ELF-1 (cell line): ENCODE results near the gene SLC6A13.
A peak's percentile ranks its signal among the peaks of the same experiment; 100 is the strongest.
"Not testable (repeated sequence)": the region's sequence is repeated elsewhere in the genome, so short reads cannot be mapped to it uniquely, and the experiment has no call there.

ENCODE experiments used
- DNase-seq: peaks from one replicate; pipeline ENCODE4 v3.0.0-alpha.2; 2016; ENCODE audit warnings: low read depth, low spot score

The SLC6A13 gene

DNA sequence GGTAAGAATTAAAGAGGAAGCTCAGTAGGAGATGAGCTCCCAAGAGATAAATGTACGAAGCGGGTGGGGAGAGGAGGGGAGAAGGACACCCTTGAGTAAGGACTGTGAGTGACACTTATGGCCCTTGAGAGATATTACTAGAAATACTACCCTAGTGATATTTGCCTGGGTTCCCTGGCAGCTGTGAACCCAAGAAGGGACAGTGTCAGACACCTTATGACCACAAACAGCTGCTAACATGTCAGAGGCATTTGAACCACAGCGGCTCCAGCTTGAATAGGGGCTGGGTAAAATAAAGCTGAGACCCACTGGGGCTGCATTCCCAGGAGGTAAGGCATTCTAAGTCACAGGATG is 29.0 kb downstream of the SLC6A13 start:
- no peak for DNase-seq

DNA sequence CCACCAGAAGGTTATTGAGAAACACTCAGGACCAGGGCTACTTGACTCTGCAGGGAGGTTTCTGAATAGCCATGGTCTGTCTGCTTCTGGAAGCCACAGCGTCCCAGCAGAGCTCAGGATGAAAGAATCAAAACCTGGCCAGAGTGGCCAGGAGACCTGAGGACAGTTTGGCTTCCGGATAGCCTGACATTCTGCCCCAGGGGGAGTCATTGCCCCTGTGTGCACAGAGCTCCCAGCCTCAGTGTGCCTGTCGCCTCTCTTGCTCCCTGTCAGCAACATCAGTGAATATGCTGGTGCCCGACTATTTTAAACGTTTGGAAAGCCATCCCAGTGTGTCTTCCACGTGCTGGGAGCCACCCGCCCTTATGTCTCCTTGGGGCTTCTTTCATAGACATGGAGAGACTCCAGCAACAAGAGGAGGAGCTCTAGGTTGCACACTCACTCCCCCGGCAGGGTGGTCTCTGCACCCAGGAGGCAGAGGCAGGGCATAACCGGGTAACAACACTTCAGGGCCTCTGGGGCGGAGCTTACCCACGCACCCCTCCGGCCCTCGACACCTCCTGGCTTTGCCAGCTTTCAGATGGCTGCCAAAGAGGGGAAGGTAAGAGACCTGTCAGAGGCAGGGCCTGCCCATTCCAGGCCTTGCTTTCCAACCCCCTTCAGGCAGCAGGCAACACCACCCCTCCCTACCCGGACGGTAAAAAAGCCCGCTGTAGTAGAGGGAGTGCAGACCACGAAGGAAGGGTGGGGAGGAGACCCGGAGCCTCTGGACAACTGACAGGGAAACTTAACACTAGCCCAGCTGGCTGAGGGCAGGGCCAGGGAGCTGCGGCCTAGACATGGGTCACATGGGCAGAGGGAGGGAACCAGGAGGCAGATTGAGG is 29.7 kb downstream of the SLC6A13 start:
- no peak for DNase-seq

DNA sequence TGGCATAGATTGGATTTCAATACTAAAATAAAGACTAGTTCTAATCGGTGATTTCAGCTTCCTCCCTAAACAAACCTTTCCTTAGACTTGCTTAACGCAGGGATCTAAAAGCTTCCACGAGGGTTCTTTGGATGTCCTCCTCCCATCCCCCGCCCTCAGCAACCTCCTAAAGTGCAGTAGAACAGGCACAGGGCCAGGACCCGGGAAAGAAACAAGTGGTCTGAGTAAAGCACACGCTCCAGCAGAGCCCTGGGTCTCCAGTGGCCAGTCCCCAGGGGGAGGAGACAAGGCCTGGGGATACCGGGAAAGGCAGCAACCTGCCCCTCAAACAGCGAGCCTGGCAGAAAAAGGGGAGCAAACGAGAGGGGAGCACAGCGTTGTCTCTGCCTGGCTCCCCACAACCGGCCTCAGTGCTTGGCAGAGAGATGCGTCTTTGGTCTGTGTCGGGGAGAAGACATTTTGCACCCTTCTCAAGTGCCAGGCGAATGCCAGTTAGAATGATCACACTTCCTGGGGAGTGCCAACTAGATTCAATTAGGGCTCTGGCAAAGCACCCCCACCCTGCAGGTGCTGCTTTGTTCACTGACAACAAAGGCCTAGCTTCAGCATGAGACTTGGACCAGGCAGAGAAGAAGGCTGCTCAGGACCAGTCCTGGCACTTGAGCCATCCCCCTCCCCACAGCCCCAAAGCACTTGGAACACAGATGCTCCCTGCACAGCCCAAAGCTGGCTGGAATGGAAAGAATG is 31.5 kb downstream of the SLC6A13 start:
- no peak for DNase-seq

DNA sequence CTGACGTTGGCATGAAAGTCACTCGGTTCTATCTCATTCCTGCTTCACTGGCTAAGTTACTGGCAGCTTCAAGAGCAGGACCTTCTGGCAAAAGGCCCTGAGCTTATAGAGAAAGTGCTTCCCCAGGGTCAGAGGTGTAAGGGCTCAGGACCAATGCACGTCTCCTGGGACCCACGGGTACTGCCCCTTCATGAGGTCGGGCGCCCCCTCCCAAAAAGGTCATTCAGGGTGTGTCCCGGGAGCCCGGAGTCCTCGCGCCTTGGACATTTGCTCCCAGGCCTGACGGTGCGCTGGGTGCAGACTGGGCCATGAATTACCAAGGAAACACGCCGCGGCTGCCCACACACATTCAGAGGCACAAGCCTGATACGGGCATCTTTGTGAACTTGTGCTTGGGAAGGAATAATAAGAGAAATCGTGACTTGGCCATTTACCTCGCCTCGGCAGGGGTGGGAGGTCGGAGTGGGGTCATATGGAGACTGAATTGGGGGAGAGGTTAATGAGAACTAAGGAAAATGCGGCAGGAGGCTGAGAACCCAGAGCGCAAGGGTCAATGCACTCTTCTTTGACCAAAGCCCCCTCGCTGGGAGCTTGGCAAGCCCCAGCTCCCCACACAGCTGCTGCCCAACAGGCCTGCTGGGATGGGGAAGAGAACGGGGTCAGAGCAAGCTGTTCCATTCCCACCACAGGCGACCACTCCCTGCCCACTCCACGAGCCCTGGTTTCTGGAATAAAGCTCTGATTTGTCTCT is 33.0 kb downstream of the SLC6A13 start:
- DNase-seq, result no peak

DNA sequence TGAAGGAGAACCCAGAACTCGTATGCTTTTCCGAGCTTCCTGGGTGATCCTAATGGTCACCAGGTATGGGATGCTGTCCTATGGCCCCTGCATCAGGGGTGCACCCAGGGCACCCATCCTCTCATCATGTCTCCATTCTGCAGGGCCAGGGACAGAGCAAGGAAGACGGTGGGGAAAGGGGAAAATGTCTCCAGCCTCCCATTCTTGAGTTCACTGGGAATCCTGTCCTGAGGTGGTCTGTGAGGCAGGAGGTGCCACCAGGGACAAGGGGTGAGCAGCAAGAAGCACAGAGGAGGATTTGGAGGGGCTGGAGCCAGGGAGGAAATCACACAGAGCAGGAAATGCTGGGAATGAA is 33.8 kb downstream of the SLC6A13 start:
- no peak for DNase-seq

DNA sequence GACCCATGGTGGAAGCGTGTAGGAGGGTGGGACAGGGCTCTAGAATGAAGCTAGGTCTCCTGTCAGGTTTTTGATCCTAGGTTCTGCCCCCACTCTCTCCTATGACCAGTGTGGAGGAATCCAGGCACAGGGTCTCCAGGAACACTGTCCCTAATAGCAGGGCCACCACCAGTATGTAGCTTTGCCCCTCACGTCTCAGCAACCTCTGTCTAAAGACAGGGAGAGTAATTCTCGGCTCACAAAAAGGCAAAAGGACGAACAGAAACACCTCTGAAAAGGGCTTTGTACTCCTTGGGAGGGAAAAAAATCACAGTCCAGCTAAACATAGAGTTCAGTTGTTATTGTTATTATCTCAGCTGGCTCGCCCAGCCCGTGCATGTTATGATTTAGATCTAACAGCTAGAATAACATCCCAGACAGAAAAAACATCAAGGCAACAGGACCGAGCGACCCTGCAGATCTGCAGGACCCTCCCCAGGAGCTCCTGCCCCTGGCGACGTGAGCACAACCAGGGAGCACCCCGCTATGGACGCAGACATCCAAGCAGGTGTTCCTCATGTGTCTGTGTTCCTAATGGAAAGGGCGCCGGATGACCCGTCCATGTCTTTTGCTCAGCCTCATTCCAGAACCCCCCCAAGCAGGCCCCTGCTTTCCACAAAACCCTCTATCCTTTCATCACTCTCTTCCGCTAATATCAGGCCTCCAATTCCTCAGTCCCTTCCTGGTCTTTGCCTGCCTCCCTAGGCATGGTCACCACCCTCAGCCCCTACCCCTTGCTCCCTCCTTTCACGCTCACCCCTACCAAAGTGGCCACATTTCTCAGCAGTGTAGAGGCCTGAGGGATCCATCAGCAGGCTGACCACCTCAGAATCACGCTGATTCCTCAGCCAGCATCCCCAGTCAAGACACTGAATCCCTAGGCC is 34.5 kb downstream of the SLC6A13 start:
- no peak for DNase-seq

DNA sequence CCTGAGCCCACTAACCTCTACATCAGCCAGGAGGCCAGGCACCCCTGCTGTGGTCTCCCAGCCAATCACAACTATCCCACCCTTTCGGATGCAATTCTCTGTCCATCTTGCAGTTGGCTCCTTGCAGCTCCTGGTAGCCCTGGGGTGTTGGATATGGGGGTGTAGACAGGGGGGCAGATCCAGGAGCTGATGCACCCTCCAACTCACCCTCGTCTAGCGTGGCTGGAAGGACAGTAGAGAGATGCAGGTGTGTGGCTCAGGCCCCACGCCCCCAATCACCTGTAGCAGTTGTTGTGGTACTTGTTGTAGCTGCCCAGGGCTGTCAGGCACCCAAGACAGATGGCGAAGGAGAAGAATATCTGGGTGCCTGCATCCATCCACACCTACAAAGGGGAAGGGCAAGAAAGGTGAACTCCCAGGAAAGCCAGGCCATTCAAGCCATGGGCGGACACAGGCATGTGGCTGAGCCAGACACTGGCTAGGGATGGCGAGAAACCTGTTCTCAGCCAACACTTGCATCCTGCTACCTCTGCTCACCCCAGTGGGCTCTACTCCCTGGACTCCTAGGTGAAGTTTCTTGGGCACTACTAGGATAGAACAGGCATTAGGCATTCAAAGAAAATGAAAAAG is 35.2 kb downstream of the SLC6A13 start:
- DNase-seq, result no peak

DNA sequence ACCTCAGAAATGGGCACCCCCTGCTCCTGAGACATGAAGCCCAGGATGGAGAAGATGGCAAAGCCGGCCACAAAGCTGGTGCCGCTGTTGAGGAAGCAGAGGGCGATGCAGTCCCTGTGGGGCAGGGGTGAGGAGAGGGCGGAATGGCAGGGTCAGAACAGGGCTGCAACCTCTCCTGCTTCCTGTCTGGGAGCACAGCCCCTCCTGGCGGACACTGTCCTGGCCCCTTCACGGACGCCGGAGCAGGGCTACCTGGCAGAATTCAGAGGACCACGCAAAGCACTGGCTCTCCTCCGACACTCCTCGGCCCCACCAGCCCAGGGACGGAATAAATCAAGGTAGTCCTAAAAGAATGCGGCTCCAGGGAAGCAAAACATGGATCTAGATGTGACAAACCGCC is 36.2 kb downstream of the SLC6A13 start:
- no peak for DNase-seq

DNA sequence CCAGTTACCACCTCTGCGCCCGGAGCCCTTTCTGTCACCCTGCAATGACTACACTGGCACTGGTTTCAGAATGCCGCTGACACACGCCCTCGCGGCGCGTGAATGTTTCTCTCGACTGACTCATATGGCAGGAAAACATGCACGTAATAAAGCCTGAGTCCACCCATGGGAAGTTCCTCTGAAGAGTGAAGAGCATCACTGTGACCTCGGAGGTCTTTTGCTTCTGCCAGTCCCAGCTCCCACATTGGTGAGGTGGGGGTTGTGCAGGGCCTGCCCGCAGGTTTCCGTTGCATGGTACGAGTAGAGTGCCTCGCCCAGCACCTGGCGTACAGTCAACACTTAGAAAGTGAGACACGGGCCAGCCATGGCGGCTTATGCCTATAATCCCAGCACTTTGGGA is 37.6 kb downstream of the SLC6A13 start:
- DNase-seq, result no peak

DNA sequence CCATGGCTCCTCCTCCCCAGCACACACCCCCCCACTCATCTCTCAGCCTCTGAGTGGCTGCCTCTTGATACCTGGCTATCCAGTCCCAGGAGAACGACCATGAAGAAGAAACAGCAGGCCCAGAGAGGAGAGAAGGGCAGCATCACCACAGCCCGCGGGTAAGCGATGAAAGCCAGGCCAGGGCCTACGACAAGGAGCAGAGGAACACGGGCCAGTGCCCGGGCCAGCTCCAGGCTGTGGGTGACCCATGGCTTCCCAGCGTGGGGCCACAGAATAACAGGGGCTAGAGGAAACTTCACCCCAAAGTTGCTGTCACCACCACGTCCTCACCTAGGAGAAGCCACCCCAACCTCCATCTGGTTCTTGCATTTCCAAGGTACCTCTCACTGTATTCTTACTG is 38.3 kb downstream of the SLC6A13 start:
- DNase-seq, result no peak

DNA sequence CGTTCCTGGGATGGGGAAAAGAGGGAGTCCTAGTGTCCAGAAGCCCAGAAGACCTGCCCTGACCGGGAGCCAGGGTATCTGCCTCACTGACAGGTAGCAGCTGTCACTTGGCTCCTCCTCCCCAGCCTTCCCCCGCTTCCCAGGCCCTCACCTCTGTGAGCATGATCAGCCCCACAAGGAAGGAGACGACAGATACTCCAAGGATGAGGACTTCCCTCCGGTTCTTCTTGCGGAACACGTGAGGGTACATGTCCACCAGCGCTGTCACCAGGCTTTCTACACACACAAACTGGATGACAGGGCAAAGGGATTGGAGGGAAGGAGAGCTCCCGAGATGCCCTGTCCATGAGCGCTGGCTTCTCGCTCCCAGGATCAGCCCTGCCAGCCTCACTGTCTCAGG is 38.8 kb downstream of the SLC6A13 start:
- no peak for DNase-seq

DNA sequence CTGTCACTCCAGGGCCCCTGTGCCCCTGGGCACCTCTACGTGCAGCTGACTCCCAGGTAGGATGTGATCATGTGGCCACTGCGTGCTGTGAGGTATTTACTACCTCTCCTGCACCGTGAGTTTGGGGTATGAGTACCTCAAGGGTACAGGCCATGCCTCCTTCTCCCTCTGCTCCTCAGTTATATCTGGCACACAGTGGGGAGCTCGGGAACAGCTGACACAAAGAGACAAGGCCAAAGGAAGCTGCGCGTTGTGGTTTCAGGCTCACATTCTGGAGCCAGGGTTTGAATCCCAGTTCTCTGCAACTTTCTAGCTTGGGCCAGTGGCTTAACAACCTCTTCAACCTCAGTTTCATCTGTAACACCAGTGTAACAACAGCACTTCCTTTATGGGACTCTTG is 40.9 kb downstream of the SLC6A13 start:
- no peak for DNase-seq

DNA sequence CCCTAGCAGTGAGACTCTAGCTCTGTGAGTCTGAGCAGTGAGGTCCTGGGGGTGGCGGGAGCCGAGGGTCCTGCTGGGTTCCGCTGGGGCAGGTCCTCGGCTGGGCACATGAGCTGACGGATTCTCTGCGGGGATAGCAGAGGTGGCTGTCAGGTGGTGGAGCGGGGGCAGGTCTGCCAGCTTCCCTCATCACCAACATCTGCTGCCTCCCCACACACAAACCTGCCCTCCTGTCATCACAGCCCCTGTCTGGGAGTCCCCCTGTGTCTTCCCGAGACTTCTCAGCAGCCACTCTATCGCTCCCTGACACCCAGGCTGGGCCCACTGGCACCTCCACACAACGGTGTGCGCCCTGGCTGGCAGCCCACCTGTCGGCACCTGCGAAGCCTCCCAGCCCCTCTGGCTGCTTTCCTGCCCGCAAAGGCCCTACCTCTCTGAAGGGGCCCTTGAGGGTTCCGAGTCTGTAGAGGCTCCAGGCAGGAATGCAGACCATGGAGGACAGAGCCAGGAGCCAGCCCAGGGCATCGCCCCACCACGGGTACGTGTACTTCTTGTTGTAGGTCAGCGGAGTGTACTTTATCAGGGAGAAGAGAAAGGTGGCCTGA is 41.6 kb downstream of the SLC6A13 start:
- DNase-seq, result no peak

DNA sequence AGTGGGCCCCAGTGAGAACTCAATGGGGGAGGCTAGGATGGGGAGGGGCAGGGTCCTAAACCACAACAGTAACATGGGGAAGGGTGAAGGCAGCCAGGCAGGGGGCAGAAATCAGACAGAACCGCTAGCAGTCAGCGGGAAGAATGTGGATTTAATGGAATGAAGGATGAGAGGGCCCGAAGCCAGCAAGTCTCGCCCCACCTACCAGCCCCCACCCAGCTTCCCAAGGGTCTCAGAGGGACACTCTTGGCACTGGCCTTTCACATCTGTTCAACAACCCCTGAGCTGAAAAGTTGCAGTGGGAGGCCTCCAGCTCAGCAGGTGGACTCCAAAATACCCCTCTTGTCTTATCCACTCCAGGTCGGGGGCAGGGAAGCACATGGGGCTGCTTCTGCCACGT is 42.1 kb downstream of the SLC6A13 start:
- no peak for DNase-seq

DNA sequence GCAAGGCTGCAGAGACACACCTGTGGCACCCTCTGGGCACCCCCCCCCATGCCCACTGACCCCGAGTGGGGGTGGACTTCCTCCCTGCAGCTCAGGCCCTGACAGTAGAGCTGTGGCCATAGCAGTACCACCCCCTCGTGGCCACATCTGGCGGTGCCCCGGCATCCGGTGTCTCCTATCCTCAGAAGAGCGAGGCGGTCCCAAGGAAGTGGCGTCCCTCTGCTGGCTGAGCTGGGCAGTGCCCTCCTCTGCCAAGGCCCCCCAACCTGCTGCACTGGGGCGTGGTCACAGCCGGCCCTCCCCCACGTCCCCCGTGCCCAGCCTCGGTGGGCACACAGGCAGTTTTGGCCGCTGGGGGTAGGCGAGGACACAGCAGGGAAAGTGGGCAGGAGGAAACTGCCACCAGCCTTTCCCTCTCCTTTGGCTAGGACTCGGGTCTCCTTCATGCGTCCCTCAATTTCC is 42.7 kb downstream of the SLC6A13 start:
- DNase-seq, result peak; percentile 85

DNA sequence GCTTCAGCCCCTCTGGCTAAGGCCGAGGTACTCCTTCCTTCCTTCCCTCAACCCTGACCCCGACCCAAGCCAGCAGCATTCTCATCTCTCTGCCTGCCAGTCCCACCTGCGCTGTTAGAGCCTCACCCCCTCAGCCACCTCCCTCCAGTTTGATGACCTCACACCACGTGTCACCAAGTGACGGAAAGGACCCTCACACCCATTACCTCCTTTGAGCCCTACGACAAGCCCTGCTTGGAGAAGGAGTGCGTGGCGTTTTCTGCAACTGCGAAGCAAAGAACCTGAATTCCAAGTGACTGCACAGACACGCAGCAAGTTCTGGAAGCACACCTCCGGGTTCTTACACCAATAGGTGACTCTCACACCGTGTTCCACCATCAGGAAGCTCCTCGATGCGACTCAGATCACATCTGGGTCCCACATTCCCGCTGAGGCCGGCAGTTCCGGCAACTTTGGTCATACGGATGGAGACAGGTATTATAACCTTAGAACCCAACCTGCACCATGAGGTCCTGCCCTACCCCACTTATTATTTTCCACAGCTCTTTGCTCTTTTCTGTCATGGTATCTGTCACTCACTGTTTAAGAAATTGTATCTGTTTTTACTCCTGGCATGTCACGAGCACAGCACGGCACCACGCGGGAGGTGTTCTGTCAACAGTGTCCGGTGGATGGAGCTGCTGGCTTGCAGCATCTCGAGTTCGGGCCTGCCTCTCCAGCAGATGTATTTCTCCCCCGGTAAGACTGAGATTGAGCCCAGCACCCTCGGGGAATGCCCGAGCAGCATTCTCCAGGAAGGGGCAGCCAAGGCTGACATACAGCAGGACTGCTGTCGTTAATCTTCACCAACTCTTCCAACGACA is 43.7 kb downstream of the SLC6A13 start:
- no peak for DNase-seq

DNA sequence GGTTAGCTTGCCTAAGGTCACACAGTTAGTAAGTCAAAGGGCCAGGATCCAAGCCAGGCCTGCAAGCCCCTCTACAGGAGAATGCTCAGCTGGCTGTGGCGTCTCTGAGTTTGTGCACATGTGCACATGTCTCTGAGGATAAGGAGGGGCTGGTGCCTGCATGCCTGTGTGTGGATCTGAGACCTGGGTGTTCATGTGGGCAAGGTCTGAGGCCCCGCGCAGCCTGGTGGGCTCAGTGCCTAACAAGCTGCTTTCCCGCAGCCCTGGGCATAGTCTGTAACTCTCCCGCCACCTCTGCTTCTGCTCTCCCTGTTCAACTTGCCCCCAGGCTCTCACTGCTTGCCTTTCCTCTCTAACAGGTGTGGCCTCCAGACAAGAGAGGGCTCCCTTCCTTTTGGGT is 44.4 kb downstream of the SLC6A13 start:
- no peak for DNase-seq

DNA sequence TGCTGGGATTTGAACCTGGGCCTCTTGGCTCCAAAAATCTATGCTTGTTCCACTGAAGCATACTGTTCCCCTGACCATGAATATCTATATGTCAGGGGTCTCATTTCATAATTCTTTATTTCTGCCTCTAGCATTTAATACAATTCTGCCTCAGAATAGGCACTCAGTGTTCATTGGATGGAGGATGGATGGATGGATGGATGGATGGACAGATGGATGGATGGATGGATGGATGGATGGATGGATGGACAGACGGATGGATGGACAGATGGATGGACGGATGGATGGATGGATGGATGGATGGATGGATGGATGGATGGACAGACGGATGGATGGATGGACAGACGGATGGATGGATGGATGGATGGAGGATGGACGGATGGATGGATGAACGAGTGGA is 45.6 kb downstream of the SLC6A13 start:
- DNase-seq, result not testable (repeated sequence)

DNA sequence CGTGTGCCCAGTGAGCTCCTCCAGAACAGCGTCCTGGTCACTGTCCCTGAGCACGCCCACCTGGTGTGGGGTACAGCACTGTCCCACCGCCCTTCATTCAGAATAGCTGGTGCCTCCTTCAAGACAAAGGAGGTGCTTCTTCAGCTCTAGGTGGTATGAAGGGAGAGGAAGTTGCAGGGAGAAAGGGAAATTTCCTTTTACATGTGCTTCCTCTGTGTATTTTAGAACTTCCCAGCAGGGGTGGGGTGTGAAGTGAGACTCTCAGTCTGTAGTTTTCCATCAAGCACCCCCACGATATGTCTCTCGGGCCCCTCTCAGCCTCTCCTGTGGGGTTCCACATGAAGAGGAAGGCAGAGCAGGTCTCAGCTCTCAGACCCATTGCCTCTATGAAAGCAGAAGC is 47.5 kb downstream of the SLC6A13 start:
- DNase-seq, result no peak
